GM21390 (cell line): ENCODE results near the gene SH2B2.

Source experiments
- ATAC-seq: cut with Tn5 transposase; IDR thresholded peaks from one replicate; pipeline ENCODE4 v1.9.1; 2021; ENCODE audit not compliant: unreplicated experiment

Gene SH2B2

DNA sequence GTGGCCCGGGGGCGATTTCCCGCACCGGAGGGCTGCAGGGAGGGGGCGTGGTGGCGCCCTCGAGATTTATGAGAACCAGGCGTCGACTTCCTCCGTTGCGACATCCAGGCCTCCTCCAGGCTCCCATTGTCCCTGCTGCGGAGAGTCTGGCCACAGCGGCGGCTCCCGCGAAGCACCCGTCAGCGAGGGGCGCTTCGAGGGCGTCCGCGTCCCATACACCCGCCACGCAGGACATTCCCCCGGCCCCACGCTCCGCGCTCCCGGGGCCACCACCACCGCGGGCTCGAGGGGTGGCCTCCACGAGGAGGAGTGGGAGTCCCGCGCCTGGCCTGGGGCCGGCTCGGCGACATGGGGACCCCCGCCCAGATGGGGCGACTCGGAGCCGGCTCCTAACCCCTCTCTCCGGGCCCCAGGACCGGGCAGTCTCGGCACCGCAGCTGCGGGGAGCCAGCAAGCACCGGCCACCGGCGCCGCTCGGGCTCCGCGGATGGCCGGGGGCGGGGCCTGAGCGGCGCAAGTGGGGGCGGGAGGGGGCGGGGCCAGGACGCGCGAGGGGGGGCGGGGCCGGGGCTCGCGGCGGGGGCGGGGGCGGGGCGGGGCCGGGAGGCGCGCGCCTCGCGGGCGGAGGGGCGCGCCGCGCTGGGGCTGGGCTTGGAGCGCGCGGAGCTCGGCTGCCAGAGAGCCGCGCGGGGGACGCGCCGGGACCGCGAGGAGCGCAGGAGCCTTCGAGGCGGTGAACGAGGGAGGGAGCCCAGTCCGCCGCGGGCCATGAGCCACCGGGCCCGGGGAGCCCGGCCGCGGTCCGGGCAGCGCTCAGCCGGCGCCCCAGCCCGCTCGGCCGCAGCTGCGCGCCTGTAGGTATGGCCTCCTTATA lies at the start of gene SH2B2:
Gene SH2B2 (plus strand): TSS at position 632 of the 874 bp plus-strand sequence. CDS start 13,683 bp downstream, outside the sequence.
- no peak for ATAC-seq

DNA sequence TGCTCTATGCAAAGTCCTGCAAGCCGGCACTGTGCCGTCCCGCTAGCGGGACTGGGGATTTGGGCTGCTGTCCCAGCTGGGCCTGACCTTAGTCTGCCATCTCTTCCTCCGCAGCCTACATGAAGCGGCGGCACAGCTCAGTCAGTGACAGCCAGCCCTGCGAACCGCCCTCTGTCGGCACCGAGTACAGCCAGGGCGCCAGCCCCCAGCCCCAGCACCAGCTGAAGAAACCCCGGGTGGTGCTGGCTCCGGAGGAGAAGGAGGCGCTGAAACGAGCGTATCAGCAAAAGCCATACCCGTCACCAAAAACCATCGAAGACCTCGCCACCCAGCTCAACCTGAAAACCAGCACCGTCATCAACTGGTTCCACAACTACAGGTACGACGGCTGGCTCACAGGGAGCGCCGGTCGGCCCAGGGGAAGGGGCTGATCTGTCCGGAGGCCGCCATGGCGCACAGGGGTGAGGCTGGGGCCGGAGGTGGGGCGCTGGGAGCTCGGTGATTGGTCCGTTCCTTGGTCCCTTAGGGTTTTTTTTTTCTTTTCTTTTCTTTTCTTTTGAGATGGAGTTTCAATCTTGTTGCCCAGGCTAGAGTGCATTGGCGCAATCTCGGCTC lies 47.4 kb upstream of the SH2B2 start:
- ATAC-seq, result no peak

DNA sequence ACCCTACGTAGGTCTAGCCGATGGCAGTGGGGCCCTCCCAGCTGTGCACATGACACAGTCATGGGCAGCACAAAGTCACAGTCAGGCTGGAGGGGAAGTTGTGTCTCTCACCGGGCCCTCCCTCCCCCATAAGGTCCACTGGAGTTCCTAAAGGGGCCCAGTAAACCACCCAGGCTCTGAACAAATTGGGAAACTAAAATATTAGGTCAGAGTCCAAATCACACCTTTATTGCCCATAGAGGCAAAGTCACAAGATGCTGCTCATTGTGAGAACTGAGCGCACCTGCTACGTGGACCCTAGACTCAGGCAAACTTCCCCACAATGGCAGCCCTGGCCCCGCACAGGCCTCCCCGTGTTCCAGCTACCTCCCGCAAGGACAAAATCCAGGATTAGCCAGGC lies 45.2 kb upstream of the SH2B2 start:
- no peak for ATAC-seq

DNA sequence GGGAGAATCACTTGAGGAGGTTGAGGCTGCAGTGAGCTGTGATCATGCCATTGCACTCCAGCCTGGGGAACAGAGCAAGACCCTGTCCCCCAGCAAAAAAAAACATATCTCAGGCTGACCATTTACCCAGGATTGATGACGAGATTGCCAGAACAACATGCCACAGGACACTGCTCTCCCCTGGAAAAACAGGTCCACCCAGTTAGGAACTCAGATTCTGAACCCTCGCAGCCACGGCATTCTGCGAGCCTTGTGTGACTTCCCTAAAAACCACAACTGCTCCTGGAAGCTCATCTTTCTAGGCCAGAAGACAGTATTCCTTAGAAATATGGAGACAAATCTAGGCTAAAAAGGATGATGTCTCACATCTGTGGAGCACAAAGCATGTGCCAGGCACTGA lies 42.1 kb upstream of the SH2B2 start:
- no peak for ATAC-seq

DNA sequence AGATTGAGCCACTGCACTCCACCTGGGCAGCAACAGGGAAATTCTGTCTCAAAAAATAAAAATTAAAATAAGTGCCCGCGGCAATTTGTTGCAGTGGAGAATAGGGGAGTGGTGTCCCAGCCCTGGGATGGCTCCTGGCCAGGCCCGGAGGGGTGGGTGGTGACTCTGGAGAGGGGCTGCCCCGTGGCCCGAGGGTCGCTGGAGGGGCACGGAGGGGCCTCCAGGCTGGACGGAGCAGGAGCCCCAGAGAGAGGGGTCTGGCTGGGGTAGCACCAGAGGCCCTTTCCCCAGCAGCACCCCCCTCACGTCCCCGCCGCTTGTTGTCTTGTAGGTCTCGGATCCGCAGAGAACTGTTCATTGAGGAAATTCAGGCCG lies 38.6 kb upstream of the SH2B2 start:
- no peak for ATAC-seq

DNA sequence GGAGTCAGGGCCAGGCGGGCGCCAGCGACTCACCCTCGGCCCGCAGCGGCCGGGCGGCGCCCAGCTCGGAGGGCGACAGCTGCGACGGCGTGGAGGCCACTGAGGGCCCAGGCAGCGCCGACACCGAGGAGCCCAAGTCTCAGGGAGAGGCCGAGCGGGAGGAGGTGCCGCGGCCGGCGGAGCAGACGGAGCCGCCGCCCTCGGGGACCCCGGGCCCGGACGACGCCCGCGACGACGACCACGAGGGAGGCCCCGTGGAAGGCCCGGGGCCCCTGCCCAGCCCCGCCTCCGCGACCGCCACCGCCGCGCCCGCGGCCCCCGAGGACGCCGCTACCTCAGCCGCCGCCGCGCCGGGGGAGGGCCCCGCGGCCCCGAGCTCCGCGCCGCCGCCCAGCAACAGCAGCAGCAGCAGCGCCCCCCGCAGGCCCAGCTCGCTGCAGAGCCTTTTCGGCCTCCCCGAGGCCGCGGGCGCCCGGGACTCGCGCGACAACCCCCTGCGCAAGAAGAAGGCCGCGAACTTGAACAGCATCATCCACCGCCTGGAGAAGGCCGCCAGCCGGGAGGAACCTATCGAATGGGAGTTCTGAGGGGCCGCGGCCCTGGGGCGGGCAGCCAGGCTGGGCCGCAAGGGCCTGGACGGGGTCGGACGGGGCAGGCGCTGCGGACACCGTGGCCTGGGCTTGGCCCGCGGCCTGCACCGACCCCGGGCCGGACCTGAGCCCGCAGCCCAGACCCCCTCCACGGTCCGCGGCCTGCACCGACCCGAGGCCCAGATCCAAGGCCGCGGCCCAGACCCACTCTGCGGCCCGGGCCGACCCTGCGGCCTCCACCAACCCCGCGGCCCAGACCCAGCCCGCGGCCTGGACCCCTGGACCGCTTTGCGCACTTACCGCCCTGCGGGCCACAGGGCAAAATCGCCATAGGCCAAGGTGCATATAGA lies 37.9 kb upstream of the SH2B2 start:
- no peak for ATAC-seq

DNA sequence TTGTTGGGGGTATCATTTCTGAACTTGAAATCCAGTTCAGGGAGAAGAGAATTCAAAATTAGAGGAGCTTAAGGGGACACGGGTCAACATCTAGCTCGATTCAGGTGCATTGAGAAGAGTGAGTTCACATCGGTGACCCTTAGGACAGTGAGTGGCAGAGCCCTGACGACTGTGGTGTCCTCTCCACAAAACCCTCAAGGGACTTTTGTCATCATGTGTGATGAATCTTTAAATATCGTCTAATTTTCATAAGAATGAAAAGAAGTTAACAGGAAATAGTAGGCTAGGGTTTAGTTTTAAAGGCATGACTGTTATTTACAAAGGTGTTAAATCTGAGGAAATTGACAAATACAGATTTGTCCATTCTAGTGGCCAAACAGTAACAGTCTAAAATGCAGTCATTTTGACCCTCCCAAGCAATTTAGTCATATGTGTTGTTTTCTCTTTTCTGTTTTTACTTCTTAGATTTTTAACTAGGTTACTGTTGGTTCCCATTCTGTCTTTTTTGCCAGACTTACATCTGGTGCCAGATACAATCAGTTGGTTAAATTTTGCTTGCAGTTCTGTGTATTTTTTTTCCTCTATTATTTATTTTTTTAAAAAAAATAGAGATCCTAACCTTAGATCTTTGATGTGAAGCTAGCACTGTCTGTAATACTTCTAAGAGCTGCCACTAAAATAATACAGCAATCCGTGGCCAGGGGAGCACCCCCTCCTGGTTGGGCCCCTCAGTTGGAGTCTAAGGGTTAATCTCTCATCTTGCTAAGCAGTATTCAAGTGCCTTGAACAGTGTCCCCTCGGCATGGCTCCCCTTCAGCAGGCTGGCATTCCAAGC lies 34.9 kb upstream of the SH2B2 start:
- no peak for ATAC-seq

DNA sequence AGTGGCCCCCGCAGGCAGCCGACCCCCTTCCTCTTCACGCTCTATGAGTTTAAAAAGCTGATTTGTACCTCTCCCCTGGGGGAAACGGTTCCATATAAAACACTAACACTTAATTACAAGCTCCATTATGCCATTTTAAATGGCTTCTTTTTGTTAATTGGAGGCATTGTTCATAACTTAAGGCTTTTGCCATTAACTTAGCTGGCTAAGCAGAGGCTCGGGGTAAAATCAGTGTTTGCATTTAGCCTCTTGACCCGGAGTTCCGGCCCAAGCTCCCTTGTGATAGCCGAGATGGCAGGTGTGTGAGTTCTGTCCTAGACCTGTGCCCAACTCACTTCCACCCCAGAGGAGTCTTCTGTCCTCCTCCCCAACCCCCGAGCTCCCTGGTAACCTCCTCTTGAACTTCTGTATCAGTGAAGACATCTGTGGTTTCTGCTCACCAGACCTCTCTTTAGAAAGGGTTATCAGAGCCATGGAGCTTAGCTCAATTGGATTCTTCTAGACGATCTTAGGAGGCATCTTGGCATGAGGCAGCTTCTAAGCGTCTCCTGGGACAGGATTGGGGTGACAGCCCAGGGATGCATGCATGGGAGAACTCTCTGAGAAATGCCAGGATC lies 34.2 kb upstream of the SH2B2 start:
- ATAC-seq, result no peak

DNA sequence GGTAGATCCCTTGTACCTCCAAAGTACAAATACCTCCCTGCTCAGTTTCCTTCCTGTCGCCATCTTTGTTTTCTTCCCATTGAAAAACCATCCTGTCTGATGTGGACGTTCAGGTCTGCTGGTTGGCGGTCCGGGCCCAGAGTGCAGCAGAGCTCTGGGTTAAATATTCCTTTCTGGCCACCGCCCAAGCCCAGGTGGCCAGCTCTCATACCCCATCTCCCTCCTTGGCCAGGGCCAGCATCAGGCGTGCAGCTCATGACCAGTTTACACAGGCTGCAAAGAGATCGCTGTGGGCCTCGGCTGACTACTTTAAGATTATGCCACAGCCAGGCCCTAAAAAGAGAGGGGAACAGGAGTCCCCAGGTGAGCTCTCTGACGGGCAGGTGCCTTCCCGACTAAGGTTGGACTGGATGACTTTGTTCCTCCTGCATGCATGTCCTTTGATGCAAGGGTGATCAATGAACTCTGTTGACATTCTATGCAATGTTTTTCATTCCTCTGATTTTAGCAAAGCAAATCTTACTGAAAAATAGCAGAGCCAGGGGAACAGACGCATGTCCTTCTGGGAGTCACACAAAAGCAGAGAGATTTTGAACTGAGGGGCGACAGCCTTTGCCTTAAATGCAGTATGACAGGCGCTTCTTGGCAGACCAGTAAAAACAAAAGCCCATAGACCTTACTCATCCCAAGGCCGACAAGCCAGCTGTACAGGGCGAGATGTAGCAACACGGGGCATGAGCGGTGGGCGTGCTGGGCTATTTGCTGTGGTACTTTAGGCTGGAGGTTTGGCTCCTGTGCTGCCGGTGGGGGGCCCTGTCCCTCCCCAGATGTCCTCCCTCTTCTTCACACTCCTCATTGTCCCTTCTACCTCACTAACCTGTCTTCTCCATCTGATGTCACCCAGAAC lies 33.3 kb upstream of the SH2B2 start:
- ATAC-seq, result no peak

DNA sequence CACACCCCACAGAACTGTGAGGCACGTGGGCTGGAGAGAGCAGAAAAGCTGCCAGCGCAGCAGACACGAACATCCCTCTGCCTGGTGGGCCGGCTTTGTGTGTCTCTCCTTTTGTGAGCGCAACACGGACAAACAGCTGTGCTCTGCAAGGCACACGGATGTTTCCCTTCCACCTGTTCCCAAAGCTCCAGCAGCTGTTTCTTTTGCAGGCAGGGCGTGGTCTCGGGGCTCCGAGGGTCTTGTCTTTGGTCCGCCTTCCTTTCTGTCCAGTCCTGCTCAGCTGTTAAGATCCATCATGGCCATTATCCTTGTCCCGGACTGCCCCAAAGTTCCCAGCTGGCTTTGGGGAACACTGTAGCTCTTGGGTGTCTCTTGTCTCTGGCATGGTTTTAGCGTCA lies 32.7 kb upstream of the SH2B2 start:
- ATAC-seq, result no peak

DNA sequence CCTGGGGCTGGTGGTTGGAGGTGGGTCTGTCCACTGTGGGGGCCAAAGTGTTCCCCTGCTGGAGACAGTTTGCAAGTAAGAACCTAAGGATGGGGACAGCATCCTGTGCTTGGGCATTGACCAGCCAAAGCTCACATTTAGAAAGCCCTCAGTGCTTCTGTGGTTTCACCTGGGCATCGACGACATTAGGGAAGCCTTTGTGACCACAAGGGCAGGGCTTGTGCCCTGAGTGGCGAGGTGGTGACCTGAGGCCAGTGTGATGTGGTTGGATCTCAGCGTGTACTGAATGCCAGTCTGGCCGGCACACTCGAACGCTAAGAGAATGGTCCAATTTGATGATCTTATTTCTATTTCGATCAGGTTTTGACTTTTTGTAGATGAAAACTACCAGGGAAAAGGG lies 32.1 kb upstream of the SH2B2 start:
- no peak for ATAC-seq

DNA sequence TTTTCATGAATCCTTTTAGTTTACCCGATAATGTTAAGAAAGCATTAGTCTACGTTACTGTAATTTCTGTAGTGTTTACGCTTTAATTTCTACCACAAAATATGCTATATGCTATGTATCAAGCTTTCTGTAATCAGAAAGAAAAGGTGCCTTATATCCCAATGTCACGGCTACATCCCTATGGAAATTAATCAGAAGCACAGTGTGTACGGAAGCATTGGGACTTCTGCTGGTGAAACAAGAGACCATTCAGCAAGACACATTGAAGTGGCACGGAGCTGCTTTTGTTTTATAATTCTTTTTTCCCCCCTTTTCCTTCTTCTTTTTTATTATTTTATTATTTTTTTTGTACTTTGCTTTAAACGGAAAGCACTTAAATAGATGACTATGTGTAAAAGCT lies 31.2 kb upstream of the SH2B2 start:
- ATAC-seq, result no peak

DNA sequence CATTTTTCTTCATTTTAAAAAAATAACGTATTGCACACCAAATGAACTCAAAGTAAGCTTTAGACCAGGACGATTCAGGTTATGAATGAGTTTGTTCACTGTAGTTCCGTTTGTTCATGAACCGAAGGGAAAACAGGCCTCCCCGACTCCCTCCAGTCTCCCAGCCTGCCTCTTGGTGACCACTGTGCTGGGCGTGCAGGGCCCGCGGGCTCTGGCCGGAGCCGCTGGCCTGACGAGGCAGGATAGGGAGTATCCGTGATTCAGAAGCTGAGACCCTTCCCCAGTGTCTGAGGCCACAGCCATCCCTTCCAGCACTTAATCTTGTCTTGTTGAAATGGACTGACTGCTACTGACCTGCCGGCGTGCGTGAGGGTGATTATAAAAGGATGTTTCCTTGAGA lies 30.8 kb upstream of the SH2B2 start:
- ATAC-seq, result no peak

DNA sequence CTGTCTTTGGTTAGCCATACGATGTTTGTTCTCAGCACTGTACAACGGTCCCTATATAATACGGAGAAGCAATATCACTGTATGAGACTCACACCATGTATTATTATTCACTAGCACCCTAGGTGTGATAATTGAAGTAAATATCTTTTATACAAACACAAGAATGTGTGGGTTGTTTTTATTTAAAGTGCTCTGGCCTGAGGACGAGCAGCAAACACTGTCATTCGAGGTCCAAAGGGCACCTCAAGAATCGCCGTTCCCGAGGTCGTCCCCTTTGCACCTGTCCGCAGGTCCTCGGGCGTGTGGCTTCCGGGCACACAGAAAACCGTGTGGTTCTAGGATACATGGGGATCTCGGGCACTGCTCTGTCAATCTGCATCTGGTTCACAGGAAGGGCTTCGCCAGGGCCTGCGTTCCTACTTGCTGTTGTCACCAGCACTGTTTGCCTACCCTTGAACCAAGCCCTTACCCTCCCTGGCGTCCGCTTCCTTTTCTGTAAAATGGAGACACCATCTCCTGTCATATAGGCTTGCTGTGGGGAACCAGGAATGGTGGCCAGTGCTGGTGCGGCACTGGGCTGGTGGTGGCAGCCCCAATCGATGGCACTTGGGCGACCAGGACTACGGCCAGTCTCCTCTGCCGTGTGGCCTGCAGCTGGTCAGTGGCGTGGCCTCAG lies 28.5 kb upstream of the SH2B2 start:
- ATAC-seq, result no peak

DNA sequence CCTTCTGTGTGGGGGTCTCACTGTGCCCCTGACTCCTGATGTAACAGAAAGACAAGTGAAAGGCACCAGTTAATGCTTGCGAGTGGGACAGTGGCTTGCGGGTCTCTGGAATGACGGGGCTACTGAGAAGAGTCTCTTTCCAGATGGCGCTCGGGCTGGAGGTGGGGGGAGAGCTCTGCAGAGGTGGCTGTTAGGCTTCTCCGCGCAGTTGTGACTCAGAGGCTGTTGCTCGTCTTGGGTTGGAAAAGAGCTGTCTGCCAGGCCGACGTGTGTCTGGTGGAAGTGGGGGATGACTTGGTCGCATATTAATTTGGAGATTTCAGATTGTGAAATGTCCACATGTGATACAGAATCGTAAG lies 27.9 kb upstream of the SH2B2 start:
- ATAC-seq, result no peak

DNA sequence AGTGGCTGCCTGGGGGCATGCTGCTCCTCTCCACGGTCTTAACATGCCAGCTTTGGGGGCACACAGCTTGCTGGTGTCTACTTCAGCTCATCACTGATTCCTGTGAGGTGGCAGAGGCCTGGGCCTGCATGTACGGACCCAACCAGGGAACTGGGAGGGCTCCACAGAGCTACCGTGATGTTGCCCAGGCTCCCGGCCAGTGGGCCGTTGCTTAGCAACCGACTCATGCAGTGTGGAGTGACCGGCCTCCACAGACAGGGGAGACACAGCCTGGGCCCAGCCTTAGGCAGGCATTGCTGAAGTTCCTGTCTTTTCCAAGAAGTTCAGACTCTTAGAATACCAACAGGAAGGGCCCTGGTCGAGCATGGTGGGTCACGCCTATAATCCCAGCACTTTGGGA lies 25.8 kb upstream of the SH2B2 start:
- ATAC-seq, result no peak

DNA sequence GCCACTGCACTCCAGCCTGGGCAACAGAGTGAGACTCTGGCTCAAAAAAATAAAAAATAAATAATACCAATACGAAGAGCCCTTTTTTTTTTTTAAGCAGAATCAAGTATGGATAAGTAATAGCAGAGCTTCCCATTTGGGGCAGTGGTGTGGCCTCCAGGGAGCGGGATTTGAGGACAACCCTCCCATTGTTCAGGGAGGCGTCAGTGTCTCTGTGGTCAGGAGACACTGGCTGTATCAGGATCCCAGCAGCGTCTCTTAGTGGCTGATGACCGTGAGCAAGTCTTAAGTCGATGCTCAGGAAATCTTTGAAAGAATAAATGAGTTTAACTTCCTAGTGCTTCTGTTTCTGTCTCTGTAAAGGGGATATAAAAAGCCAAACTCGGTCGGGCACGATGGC lies 25.2 kb upstream of the SH2B2 start:
- ATAC-seq, result no peak

DNA sequence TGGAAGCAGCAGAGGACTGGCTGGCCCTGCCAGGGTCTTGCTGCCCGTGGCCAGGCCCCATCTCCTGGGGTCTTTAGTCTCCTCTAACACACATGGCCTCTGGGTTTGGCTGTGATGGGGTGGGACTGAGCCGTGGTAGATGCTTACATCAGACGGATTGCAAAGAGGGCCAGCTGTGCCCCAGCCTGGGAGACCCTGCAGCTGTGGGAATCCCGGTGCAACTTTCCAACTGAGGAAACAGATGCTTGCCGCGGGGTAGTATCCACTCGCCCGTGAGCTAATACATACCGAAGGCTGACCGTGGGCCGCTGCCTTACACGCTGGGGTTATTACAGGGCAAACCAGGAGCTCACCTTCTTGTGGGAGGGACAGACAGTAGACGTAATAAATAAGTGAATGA lies 24.1 kb upstream of the SH2B2 start:
- no peak for ATAC-seq

DNA sequence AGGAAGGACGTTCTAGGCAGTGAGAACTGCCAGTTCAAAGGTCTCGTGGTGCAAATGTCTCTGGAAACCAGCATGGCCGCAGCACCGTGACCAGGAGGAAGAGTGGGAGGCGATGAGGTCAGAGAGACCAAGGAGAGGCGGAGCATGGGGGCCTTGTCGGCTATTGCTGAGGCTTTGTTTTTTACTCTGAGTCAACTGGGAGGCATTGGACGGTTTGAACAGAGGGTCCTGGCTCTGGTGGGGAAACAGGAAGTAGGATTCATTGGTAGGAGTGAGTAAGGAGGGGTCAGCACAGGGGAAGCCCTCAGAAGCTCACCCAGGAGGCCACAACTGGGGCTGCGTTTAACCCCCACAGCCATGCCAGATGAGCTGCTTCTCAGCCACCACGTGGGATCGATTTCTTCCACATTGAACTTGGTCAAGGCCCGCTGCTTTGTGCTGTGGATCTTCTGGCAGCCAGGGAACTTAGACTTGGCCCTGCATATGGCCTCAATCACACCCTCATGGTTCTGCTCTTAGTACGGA lies 22.2 kb upstream of the SH2B2 start:
- no peak for ATAC-seq
